Posterior cingulate gyrus (tissue), 11 donors: ENCODE data around the gene LRP6.
"Not testable (repeated sequence)": the region's sequence is repeated elsewhere in the genome, so short reads cannot be mapped to it uniquely, and the experiment has no call there.

ENCODE experiments used
- DNase-seq, 10 donors: peaks; one replicate each; pipeline versions ENCODE4 v3.0.0 to v3.0.0-alpha.2; 2020 to 2021; ENCODE audit warnings: mixed read lengths in 3 of 10
- intact Hi-C: fragments of 100-400 bp; cut with DNase I; formaldehyde crosslinking; loops from one replicate; pipeline ENCODE4 v1.15.1; 2023

The LRP6 gene

GRCh38 chr12:12185414-12185813 lies 81.4 kb downstream of the LRP6 start:
- intact Hi-C loops, result no loop called here
- DNase-seq, result no peak

GRCh38 chr12:12182703-12183365 lies 84.0 kb downstream of the LRP6 start:
- intact Hi-C loops, result no loop called here
- no peak for DNase-seq

GRCh38 chr12:12181511-12181910 lies 85.3 kb downstream of the LRP6 start:
- intact Hi-C loops, result no loop called here
- no peak for DNase-seq

- intact Hi-C loops, result no loop called here
- no peak for DNase-seq
These were observed 86.3 kb downstream of the LRP6 start for GRCh38 chr12:12180575-12180974.

GRCh38 chr12:12180136-12180535 lies 86.7 kb downstream of the LRP6 start:
- intact Hi-C loops, result no loop called here
- DNase-seq, result no peak

GRCh38 chr12:12178559-12178958 lies 88.3 kb downstream of the LRP6 start:
- DNase-seq, result no peak
- intact Hi-C loops, result no loop called here

- intact Hi-C loops, result no loop called here
- no peak for DNase-seq
These were observed 90.4 kb downstream of the LRP6 start for GRCh38 chr12:12176402-12176801.

- no peak for DNase-seq
- intact Hi-C loops, result no loop called here
These were observed 94.8 kb downstream of the LRP6 start for GRCh38 chr12:12171991-12172511.

- no peak for DNase-seq
- intact Hi-C loops, result no loop called here
These were observed 99.0 kb downstream of the LRP6 start for GRCh38 chr12:12167847-12168246.

GRCh38 chr12:12166751-12167150 lies 100.1 kb downstream of the LRP6 start:
- intact Hi-C loops, result no loop called here
- no peak for DNase-seq

GRCh38 chr12:12159988-12160387 lies 106.9 kb downstream of the LRP6 start:
- intact Hi-C loops, result no loop called here
- no peak for DNase-seq

- intact Hi-C loops, result no loop called here
- DNase-seq, result no peak
These were observed 108.0 kb downstream of the LRP6 start for GRCh38 chr12:12158858-12159257.

- intact Hi-C loops, result no loop called here
- DNase-seq, result no peak
These were observed 109.4 kb downstream of the LRP6 start for GRCh38 chr12:12157424-12157823.

GRCh38 chr12:12156828-12157227 lies 110.0 kb downstream of the LRP6 start:
- DNase-seq, result no peak
- intact Hi-C loops, result no loop called here

GRCh38 chr12:12156116-12156515 lies 110.7 kb downstream of the LRP6 start:
- DNase-seq, result no peak
- intact Hi-C loops, result no loop called here

GRCh38 chr12:12153596-12153995 lies 113.2 kb downstream of the LRP6 start:
- intact Hi-C loops, result no loop called here
- no peak for DNase-seq

GRCh38 chr12:12147111-12147510 lies 119.7 kb downstream of the LRP6 start:
- DNase-seq, result no peak
- intact Hi-C loops, result no loop called here

GRCh38 chr12:12144531-12144930 lies 122.3 kb downstream of the LRP6 start:
- intact Hi-C loops, DNase-seq: not testable (repeated sequence)

GRCh38 chr12:12141000-12141399 lies 125.8 kb downstream of the LRP6 start:
- intact Hi-C loops, result no loop called here
- DNase-seq, result no peak

GRCh38 chr12:12138203-12139154 lies 128.4 kb downstream of the LRP6 start:
- intact Hi-C loops, result no loop called here
- DNase-seq, result no peak

- intact Hi-C loops, result no loop called here
- no peak for DNase-seq
These were observed 133.1 kb downstream of the LRP6 start for GRCh38 chr12:12133785-12134184.

GRCh38 chr12:12133259-12133658 lies 133.6 kb downstream of the LRP6 start:
- intact Hi-C loops, result no loop called here

More at GRCh38 chr12:12133259-12133658, 133.6 kb downstream of the LRP6 start:
- DNase-seq, result no peak
